A673 (cell line): ENCODE measurements around the gene ROR1.

Source experiments
- CTCF ChIP-seq: fragments of 300-800, 200-600 bp; sonication (generic); conservative IDR thresholded peaks from 2 replicates; pipeline ENCODE4 v1.5.1; 2017; ENCODE audit warnings: low read depth, mild to moderate bottlenecking, antibody characterized with exemption, low read length, moderate library complexity, mixed read lengths
- EZH2 ChIP-seq: fragments of 200-600 bp; sonication (generic); IDR thresholded peaks from 2 replicates; pipeline ENCODE4 v1.6.1; 2017; ENCODE audit warnings: borderline replicate concordance, low read depth, mild to moderate bottlenecking, mixed read lengths, antibody characterized with exemption, low read length; ENCODE audit not compliant: poor library complexity, severe bottlenecking

DNA sequence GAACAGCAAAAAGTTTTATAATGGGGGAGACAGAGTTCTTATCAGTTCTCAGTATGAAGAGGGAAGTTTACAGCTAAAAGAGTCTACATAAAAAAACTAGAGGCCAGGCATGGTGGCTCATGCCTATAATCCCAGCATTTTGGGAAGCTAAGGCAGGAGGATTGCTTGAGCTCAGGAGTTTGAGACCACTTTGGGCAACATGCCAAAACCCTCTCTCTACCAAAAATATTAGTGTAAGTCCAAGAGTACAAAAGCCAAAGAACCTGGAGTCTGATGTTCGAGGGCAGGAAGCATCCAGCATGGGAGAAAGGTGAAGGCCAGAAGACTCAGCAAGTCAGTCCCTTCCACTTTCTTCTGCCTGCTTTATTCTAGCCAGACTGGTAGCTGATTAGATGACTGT is 35.0 kb upstream of the ROR1 start:
- TF ChIP-seq CTCF (no peak), EZH2 (no peak)
